Mesenchymal stem cell (in vitro differentiated cells and primary cell): ENCODE results near the gene UBXN10.

Experiments used
- DNase-seq: peaks from one replicate; pipeline ENCODE4 v3.0.0-alpha.2; 2013
- H2AFZ ChIP-seq: one replicate; pipeline ENCODE4 v1.6.1; 2013; ENCODE audit warnings: low read depth, mild to moderate bottlenecking, control low read depth, inconsistent platforms, low read length, moderate library complexity
- H2AK5ac ChIP-seq: 2 replicates; pipeline ENCODE4 v1.6.1; 2013; ENCODE audit warnings: low read length, moderate library complexity, mild to moderate bottlenecking, inconsistent platforms; ENCODE audit not compliant: severe bottlenecking
- H2BK120ac ChIP-seq: one replicate; pipeline ENCODE4 v1.6.1; 2013; ENCODE audit warnings: low read depth, mild to moderate bottlenecking, inconsistent platforms, low read length, moderate library complexity
- H2BK12ac ChIP-seq, 2 experiments: one replicate each; pipeline ENCODE4 v1.6.1; 2013; ENCODE audit warnings: inconsistent platforms in 2 of 2, low read length in 2 of 2, mild to moderate bottlenecking in 2 of 2, moderate library complexity in 2 of 2, control low read depth in 1 of 2
- H2BK15ac ChIP-seq: one replicate; pipeline ENCODE4 v1.6.1; 2013; ENCODE audit warnings: mild to moderate bottlenecking, low read depth, inconsistent platforms; ENCODE audit not compliant: poor library complexity, severe bottlenecking
- H2BK5ac ChIP-seq: 2 replicates; pipeline ENCODE4 v1.6.1; 2013; ENCODE audit warnings: low read depth, mild to moderate bottlenecking, low read length, control low read depth, inconsistent platforms; ENCODE audit not compliant: poor library complexity, severe bottlenecking
- H3K14ac ChIP-seq, 2 experiments: one replicate each; pipeline ENCODE4 v1.6.1; 2013; ENCODE audit warnings: inconsistent platforms in 2 of 2, low read length in 2 of 2, control low read depth in 1 of 2, mild to moderate bottlenecking in 1 of 2, moderate library complexity in 1 of 2
- H3K18ac ChIP-seq, 2 experiments: one replicate each; pipeline ENCODE4 v1.6.1; 2013; ENCODE audit warnings: inconsistent platforms in 2 of 2, low read length in 2 of 2, control low read depth in 1 of 2, low read depth in 1 of 2, mild to moderate bottlenecking in 1 of 2
- H3K23ac ChIP-seq, 2 experiments: one replicate each; pipeline ENCODE4 v1.6.1; 2013; ENCODE audit warnings: inconsistent platforms in 2 of 2, low read length in 2 of 2, mild to moderate bottlenecking in 2 of 2, moderate library complexity in 2 of 2, control low read depth in 1 of 2
- H3K27ac ChIP-seq: 2 replicates; pipeline ENCODE4 v1.5.1; 2013; ENCODE audit warnings: mild to moderate bottlenecking, moderate library complexity, low read length, control low read depth, inconsistent platforms; ENCODE audit not compliant: poor library complexity, severe bottlenecking
- H3K27me3 ChIP-seq, 2 experiments: 2 replicates each; pipeline versions ENCODE4 v1.6.1 to v1.7.0; 2013; ENCODE audit warnings: low read length in 2 of 2, mild to moderate bottlenecking in 2 of 2, moderate library complexity in 2 of 2, control low read depth in 1 of 2, inconsistent platforms in 1 of 2; ENCODE audit not compliant: control insufficient read depth in 1 of 2, insufficient read depth in 1 of 2
- H3K36me3 ChIP-seq, 2 experiments: 2 replicates each; pipeline versions ENCODE4 v1.6.1 to v1.7.0; 2013; ENCODE audit warnings: low read length in 2 of 2, control low read depth in 1 of 2, inconsistent platforms in 1 of 2, low read depth in 1 of 2, mild to moderate bottlenecking in 1 of 2; ENCODE audit not compliant: insufficient read depth in 2 of 2, control insufficient read depth in 1 of 2
- H3K4ac ChIP-seq, 2 experiments: one replicate each; pipeline ENCODE4 v1.6.1; 2013; ENCODE audit warnings: inconsistent platforms in 2 of 2, low read length in 2 of 2, mild to moderate bottlenecking in 2 of 2, moderate library complexity in 2 of 2, control low read depth in 1 of 2, low read depth in 1 of 2
- H3K4me1 ChIP-seq: 2 replicates; pipeline ENCODE4 v1.6.1; 2013; ENCODE audit warnings: low read depth, low read length, control low read depth; ENCODE audit not compliant: control insufficient read depth, insufficient read depth
- H3K4me2 ChIP-seq: 2 replicates; pipeline ENCODE4 v1.6.1; 2013; ENCODE audit warnings: low read length, mild to moderate bottlenecking, inconsistent platforms; ENCODE audit not compliant: poor library complexity, severe bottlenecking
- H3K4me3 ChIP-seq, 2 experiments: 2 replicates each; pipeline versions ENCODE4 v1.5.1 to v1.7.0; 2013; ENCODE audit warnings: low read length in 2 of 2, mild to moderate bottlenecking in 2 of 2, control low read depth in 1 of 2, low read depth in 1 of 2; ENCODE audit not compliant: insufficient read depth in 1 of 2
- H3K79me1 ChIP-seq: replicated peaks from 2 replicates; pipeline ENCODE4 v1.6.1; 2013; ENCODE audit warnings: mild to moderate bottlenecking, control low read depth, low read length, inconsistent platforms; ENCODE audit not compliant: poor library complexity, severe bottlenecking
- H3K9ac ChIP-seq: 2 replicates; pipeline ENCODE4 v1.7.0; 2013; ENCODE audit warnings: mild to moderate bottlenecking, low read length, moderate library complexity
- H3K9me3 ChIP-seq: 2 replicates; pipeline ENCODE4 v1.7.0; 2013; ENCODE audit warnings: mild to moderate bottlenecking, low read length; ENCODE audit not compliant: control insufficient read depth
- H4K8ac ChIP-seq: one replicate; pipeline ENCODE4 v1.6.1; 2013; ENCODE audit warnings: inconsistent platforms, mild to moderate bottlenecking, low read length, moderate library complexity
- H4K91ac ChIP-seq: one replicate; pipeline ENCODE4 v1.6.1; 2013; ENCODE audit warnings: mild to moderate bottlenecking, low read length, inconsistent platforms
- WGBS: methylation state at CpG from one replicate; pipeline ENCODE4 v1.1.7; 2013; ENCODE audit warnings: mixed read lengths; 5-methylcytosine and 5-hydroxymethylcytosine counted together

UBXN10 gene

GRCh38 chr1:20190256-20191160 is 4.6 kb downstream of the UBXN10 start:
- no peaks in the 10 kb centered on the region for H3K36me3 ChIP-seq
- H3K4me1 ChIP-seq = peaks cover 4% of the 10 kb centered on the region
- no peak overlapping the region for H2BK12ac ChIP-seq
- H3K23ac ChIP-seq = no peak overlapping the region
- no peak overlapping the region for H3K4me3 ChIP-seq
- no peak for DNase-seq
- no peak overlapping the region for H2BK5ac ChIP-seq
- no peak overlapping the region for H2BK120ac ChIP-seq
- H4K8ac ChIP-seq = no peak overlapping the region
- H3K9ac ChIP-seq = no peak overlapping the region
- no peaks in the 10 kb centered on the region for H3K79me1 ChIP-seq
- H3K18ac ChIP-seq = no peak overlapping the region
- no peak overlapping the region for H3K4ac ChIP-seq
- H2BK15ac ChIP-seq = no peak overlapping the region
- no peak overlapping the region for H2AFZ ChIP-seq
- 90% methylated on average over 19 of the region's 19 CpGs for WGBS
- H3K27ac ChIP-seq = no peak overlapping the region
- H3K14ac ChIP-seq = no peak overlapping the region
- no peak overlapping the region for H4K91ac ChIP-seq
- peaks cover 60 to 76% of the 10 kb centered on the region in 2 experiments for H3K27me3 ChIP-seq
- no peak overlapping the region for H3K4me2 ChIP-seq
- H2AK5ac ChIP-seq = no peak overlapping the region
- no peaks in the 10 kb centered on the region for H3K9me3 ChIP-seq

GRCh38 chr1:20191266-20191825 is 5.5 kb downstream of the UBXN10 start:
- Histone ChIP-seq H2BK5ac (no peak overlapping the region), H3K4me2 (no peak overlapping the region), H3K14ac (no peak overlapping the region), H4K91ac (no peak overlapping the region), H2AFZ (no peak overlapping the region), H3K79me1 (no peaks in the 10 kb centered on the region), H3K27ac (no peak overlapping the region), H3K36me3 (no peaks in the 10 kb centered on the region), H3K4me3 (no peak overlapping the region), H3K9me3 (no peaks in the 10 kb centered on the region), H4K8ac (no peak overlapping the region), H2BK120ac (no peak overlapping the region), H2BK15ac (no peak overlapping the region), H2AK5ac (no peak overlapping the region), H2BK12ac (no peak overlapping the region), H3K4ac (no peak overlapping the region), H3K18ac (no peak overlapping the region), H3K27me3 (peaks cover 53 to 68% of the 10 kb centered on the region in 2 experiments), H3K9ac (no peak overlapping the region), H3K4me1 (no peaks in the 10 kb centered on the region), H3K23ac (no peak overlapping the region)
- WGBS = 93% methylated on average over 12 of the region's 12 CpGs
- DNase-seq = no peak

- no peak overlapping the region for H2AFZ ChIP-seq
- H3K9me3 ChIP-seq = no peaks in the 10 kb centered on the region
- H2BK12ac ChIP-seq = no peak overlapping the region
- H3K36me3 ChIP-seq = no peaks in the 10 kb centered on the region
- no peak overlapping the region for H4K91ac ChIP-seq
- DNase-seq = peak; percentile 10
- H3K79me1 ChIP-seq = no peaks in the 10 kb centered on the region
- H2BK5ac ChIP-seq = no peak overlapping the region
- no peaks in the 10 kb centered on the region for H3K4me1 ChIP-seq
- no peak overlapping the region for H2BK120ac ChIP-seq
- H3K4me2 ChIP-seq = no peak overlapping the region
- H3K14ac ChIP-seq = no peak overlapping the region
- no peak overlapping the region for H2AK5ac ChIP-seq
- H3K23ac ChIP-seq = no peak overlapping the region
- H3K4me3 ChIP-seq = no peak overlapping the region
- H3K18ac ChIP-seq = no peak overlapping the region
- WGBS = 80% methylated on average over 5 of the region's 5 CpGs
- no peak overlapping the region for H2BK15ac ChIP-seq
- H3K9ac ChIP-seq = no peak overlapping the region
- H3K4ac ChIP-seq = no peak overlapping the region
- H3K27ac ChIP-seq = no peak overlapping the region
- no peak overlapping the region for H4K8ac ChIP-seq
- H3K27me3 ChIP-seq = peaks cover 43 to 57% of the 10 kb centered on the region in 2 experiments
Observed at GRCh38 chr1:20192364-20192763, 6.5 kb downstream of the UBXN10 start.

GRCh38 chr1:20192871-20193411 is 7.0 kb downstream of the UBXN10 start:
- Histone ChIP-seq H3K4ac (no peak overlapping the region), H3K14ac (no peak overlapping the region), H2BK15ac (no peak overlapping the region), H4K8ac (no peak overlapping the region), H3K4me3 (no peak overlapping the region), H3K9ac (no peak overlapping the region), H3K27me3 (peaks cover 37 to 52% of the 10 kb centered on the region in 2 experiments), H2BK120ac (no peak overlapping the region), H3K4me1 (no peaks in the 10 kb centered on the region), H3K18ac (no peak overlapping the region), H3K23ac (no peak overlapping the region), H2BK5ac (no peak overlapping the region), H3K79me1 (no peaks in the 10 kb centered on the region), H3K9me3 (no peaks in the 10 kb centered on the region), H3K4me2 (no peak overlapping the region), H3K36me3 (no peaks in the 10 kb centered on the region), H2AFZ (no peak overlapping the region), H2BK12ac (no peak overlapping the region), H2AK5ac (no peak overlapping the region), H3K27ac (no peak overlapping the region), H4K91ac (no peak overlapping the region)
- WGBS = 92% methylated on average over 1 of the region's 1 CpG
- DNase-seq = no peak
